ENCODE measurements around the gene C13orf42. TPM values are rescaled to one million over a fixed set of nuclear protein-coding genes. Genes with fewer than 3 reads are reported as not detected.

Gene C13orf42
- not detected in 2 replicates for total RNA-seq

GRCh38 chr13:51111174-51111573 is at the start of gene C13orf42:
TSS of gene C13orf42 (minus strand) at chr13:51111274. CDS start at chr13:51111209, 65 bp downstream.

Other genes with a start within 250 kb of the C13orf42 start
- gene RNASEH2B, start 201.5 kb downstream of the C13orf42 start, total RNA-seq, result 38.1 and 38.4 TPM in 2 replicates
- 0.24 and 1.2 TPM in 2 replicates for gene FAM124A, start 111.1 kb upstream of the C13orf42 start, total RNA-seq
- under 0.01 TPM in 1 of 2 replicates, not detected in the other for gene SERPINE3, start 228.4 kb upstream of the C13orf42 start, total RNA-seq